KMS-11 (cell line): Measurements from ENCODE around the gene RAB6B.

ENCODE experiments used
- H2AFZ ChIP-seq: fragments of 200-600 bp; sonication (generic); 2 replicates; pipeline ENCODE4 v1.6.1; 2016; ENCODE audit warnings: antibody characterized with exemption, mixed run types, low read depth
- H3K27ac ChIP-seq: fragments of 200-600 bp; sonication (generic); 2 replicates; pipeline ENCODE4 v1.6.1; 2016; ENCODE audit warnings: mild to moderate bottlenecking, mixed run types
- H3K27me3 ChIP-seq: fragments of 200-600 bp; sonication (generic); 2 replicates; pipeline ENCODE4 v1.6.1; 2017; ENCODE audit warnings: mild to moderate bottlenecking, low read depth, mixed run types, moderate library complexity; ENCODE audit not compliant: insufficient read depth
- H3K36me3 ChIP-seq: fragments of 200-600 bp; sonication (generic); 2 replicates; pipeline ENCODE4 v1.6.1; 2017; ENCODE audit warnings: mild to moderate bottlenecking, mixed run types; ENCODE audit not compliant: insufficient read depth
- H3K4me1 ChIP-seq: fragments of 200-600 bp; sonication (generic); 2 replicates; pipeline ENCODE4 v1.6.1; 2016; ENCODE audit warnings: mild to moderate bottlenecking, low read depth, mixed run types; ENCODE audit not compliant: poor library complexity, severe bottlenecking
- H3K4me2 ChIP-seq: fragments of 200-600 bp; sonication (generic); 2 replicates; pipeline ENCODE4 v1.7.0; 2016; ENCODE audit warnings: mild to moderate bottlenecking, mixed run types
- H3K4me3 ChIP-seq: fragments of 200-600 bp; sonication (generic); IDR thresholded peaks from 2 replicates; pipeline ENCODE4 v1.6.1; 2017; ENCODE audit warnings: low read depth, low read length, mixed read lengths; ENCODE audit not compliant: insufficient read depth
- H3K79me2 ChIP-seq: fragments of 200-600 bp; sonication (generic); 2 replicates; pipeline ENCODE4 v1.6.1; 2016; ENCODE audit warnings: low read depth, mixed run types; ENCODE audit not compliant: insufficient read depth
- H3K9ac ChIP-seq: fragments of 200-600 bp; sonication (generic); 2 replicates; pipeline ENCODE4 v1.6.1; 2016; ENCODE audit warnings: mild to moderate bottlenecking, mixed run types
- H4K20me1 ChIP-seq: fragments of 200-600 bp; sonication (generic); 2 replicates; pipeline ENCODE4 v1.6.1; 2016; ENCODE audit warnings: mild to moderate bottlenecking, mixed run types; ENCODE audit not compliant: insufficient read depth
- CTCF ChIP-seq: fragments of 200-600 bp; sonication (generic); conservative IDR thresholded peaks from 2 replicates; pipeline ENCODE4 v1.6.1; 2017; ENCODE audit warnings: low read depth, mild to moderate bottlenecking, antibody characterized with exemption, low read length, moderate library complexity, mixed read lengths

The RAB6B gene

GRCh38 chr3:133892541-133893231 lies 3.0 kb downstream of the RAB6B start:
- Histone ChIP-seq H3K9ac (no peak overlapping the region), H2AFZ (no peak overlapping the region), H4K20me1 (no peaks in the 10 kb centered on the region), H3K4me1 (no peaks in the 10 kb centered on the region), H3K79me2 (no peaks in the 10 kb centered on the region), H3K4me3 (no peak overlapping the region), H3K27ac (no peak overlapping the region), H3K27me3 (no peaks in the 10 kb centered on the region), H3K36me3 (no peaks in the 10 kb centered on the region), H3K4me2 (no peak overlapping the region)
- TF ChIP-seq CTCF, result no peak

- TF ChIP-seq CTCF, result no peak
- H2AFZ ChIP-seq, result no peak overlapping the region
- H3K79me2 ChIP-seq, result no peaks in the 10 kb centered on the region
- H3K27ac ChIP-seq, result no peak overlapping the region
- no peaks in the 10 kb centered on the region for H4K20me1 ChIP-seq
- no peak overlapping the region for H3K4me3 ChIP-seq
- no peaks in the 10 kb centered on the region for H3K4me1 ChIP-seq
- no peaks in the 10 kb centered on the region for H3K27me3 ChIP-seq
- no peaks in the 10 kb centered on the region for H3K36me3 ChIP-seq
- H3K9ac ChIP-seq, result no peak overlapping the region
- no peak overlapping the region for H3K4me2 ChIP-seq
Measured at GRCh38 chr3:133891662-133892378, 3.9 kb downstream of the RAB6B start.

GRCh38 chr3:133890972-133891644 lies 4.6 kb downstream of the RAB6B start:
- no peaks in the 10 kb centered on the region for H4K20me1 ChIP-seq
- H3K4me3 ChIP-seq, result no peak overlapping the region
- no peaks in the 10 kb centered on the region for H3K27me3 ChIP-seq
- H2AFZ ChIP-seq, result no peak overlapping the region
- no peak overlapping the region for H3K4me2 ChIP-seq
- TF ChIP-seq CTCF, result no peak
- no peaks in the 10 kb centered on the region for H3K4me1 ChIP-seq
- no peak overlapping the region for H3K27ac ChIP-seq
- no peak overlapping the region for H3K9ac ChIP-seq
- H3K79me2 ChIP-seq, result no peaks in the 10 kb centered on the region
- H3K36me3 ChIP-seq, result no peaks in the 10 kb centered on the region

- Histone ChIP-seq H3K27me3 (no peaks in the 10 kb centered on the region), H3K36me3 (no peaks in the 10 kb centered on the region), H3K4me3 (no peak overlapping the region), H3K9ac (no peak overlapping the region), H4K20me1 (no peaks in the 10 kb centered on the region), H3K27ac (no peak overlapping the region), H3K4me1 (no peaks in the 10 kb centered on the region), H3K4me2 (no peak overlapping the region), H2AFZ (no peak overlapping the region), H3K79me2 (no peaks in the 10 kb centered on the region)
- TF ChIP-seq CTCF, result no peak
Measured at GRCh38 chr3:133890037-133890436, 5.6 kb downstream of the RAB6B start.
